ELF-1 (cell line): ENCODE data around the gene OR2T8.

Experiments used
- DNase-seq: peaks from one replicate; pipeline ENCODE4 v3.0.0-alpha.2; 2016; ENCODE audit warnings: low read depth, low spot score

OR2T8 gene

GRCh38 chr1:247961791-247962190, 41.7 kb downstream of the OR2T8 start:
- DNase-seq = no peak

- no peak for DNase-seq
Measured at GRCh38 chr1:247962911-247963588, 43.0 kb downstream of the OR2T8 start.

GRCh38 chr1:247964933-247965332, 44.9 kb downstream of the OR2T8 start, which contains the start of gene OR2AK2:
TSS of gene OR2AK2 (plus strand) at chr1:247965233. CDS start at chr1:247965377, 144 bp downstream.
- DNase-seq = no peak

GRCh38 chr1:247966532-247967204, 46.6 kb downstream of the OR2T8 start:
- DNase-seq = no peak
